ENCODE data around the gene ARL5C. TPM values are rescaled to one million over a fixed set of nuclear protein-coding genes. Genes with fewer than 3 reads are reported as not detected.

ARL5C gene
- total RNA-seq, 2 experiments from 2014 or later = 0.35 TPM; not detected in 1

GRCh38 chr17:39200070-39200879 is 34.3 kb upstream of the ARL5C start, which contains the start of gene RPL19:
Gene RPL19, plus strand, starts transcription at chr17:39200283. Its CDS starts 62 bp downstream, at chr17:39200345.
- peak within 1 kb of the TSS; percentile 89 for H3K4me3 Mint-ChIP-seq
- CTCF ChIA-PET = interaction anchor here (0.5 to 30.8 kb wide), 14 partner anchors 9 to 423 kb away, joined by 3 to 670 read pairs (median 4); partner anchors contain the start of genes ARL5C and LASP1
- peaks cover 53% of the 10 kb centered on the region for H3K4me1 Mint-ChIP-seq
- ATAC-seq = peak; percentile 72
- peak within 1 kb of the TSS; percentile 99 for H3K27ac Mint-ChIP-seq
- H3K9me3 Mint-ChIP-seq (ENCODE audit: low read depth) = no peaks in the 10 kb centered on the region
- peak; percentile 89 for DNase-seq
- H3K27me3 Mint-ChIP-seq = no peaks in the 10 kb centered on the region
- H3K36me3 Mint-ChIP-seq = peaks cover 43% of the 10 kb centered on the region

GRCh38 chr17:39199820-39200069 is 33.8 kb upstream of the ARL5C start:
- DNase-seq = peak; percentile 95
- Mint-ChIP-seq H3K27ac (peak overlapping the region; percentile 99), H3K4me3 (peak overlapping the region; percentile 89), H3K9me3 (ENCODE audit: low read depth) (no peaks in the 10 kb centered on the region), H3K27me3 (no peaks in the 10 kb centered on the region), H3K4me1 (peaks cover 57% of the 10 kb centered on the region), H3K36me3 (peaks cover 38% of the 10 kb centered on the region)
- CTCF ChIA-PET = interaction anchor here (0.5 to 30.8 kb wide), 14 partner anchors 9 to 424 kb away, joined by 3 to 670 read pairs (median 4); partner anchors contain the start of genes ARL5C and LASP1
- ATAC-seq = peak; percentile 62

- H3K27me3 Mint-ChIP-seq = no peaks in the 10 kb centered on the region
- H3K4me3 Mint-ChIP-seq = peak overlapping the region; percentile 74
- DNase-seq (no peak), ATAC-seq (no peak)
- peaks cover 61% of the 10 kb centered on the region for H3K4me1 Mint-ChIP-seq
- peak overlapping the region; percentile 57 for H3K27ac Mint-ChIP-seq
- CTCF ChIA-PET = interaction anchor here (1.3 to 30.8 kb wide), 4 partner anchors 24 to 45 kb away, joined by 5 to 670 read pairs (median 34); partner anchors contain the start of gene ARL5C
- peaks cover 27% of the 10 kb centered on the region for H3K36me3 Mint-ChIP-seq
- no peaks in the 10 kb centered on the region for H3K9me3 Mint-ChIP-seq (ENCODE audit: low read depth)
Observed at GRCh38 chr17:39198186-39198566, 32.2 kb upstream of the ARL5C start.

GRCh38 chr17:39197380-39198185 is 31.6 kb upstream of the ARL5C start, which contains the start of gene CACNB1:
Gene CACNB1, minus strand, starts transcription at chr17:39197669. Its CDS starts 174 bp downstream, at chr17:39197495.
- peaks cover 57% of the 10 kb centered on the region for H3K4me1 Mint-ChIP-seq
- no peaks in the 10 kb centered on the region for H3K27me3 Mint-ChIP-seq
- CTCF ChIA-PET = interaction anchor here (1.3 to 30.8 kb wide), 4 partner anchors 23 to 45 kb away, joined by 5 to 670 read pairs (median 34); partner anchors contain the start of gene ARL5C
- H3K36me3 Mint-ChIP-seq = peaks cover 25% of the 10 kb centered on the region
- no peaks in the 10 kb centered on the region for H3K9me3 Mint-ChIP-seq (ENCODE audit: low read depth)
- ATAC-seq = peak; percentile 72
- DNase-seq = peak; percentile 81
- H3K27ac Mint-ChIP-seq = peak within 1 kb of the TSS; percentile 69
- H3K4me3 Mint-ChIP-seq = peak within 1 kb of the TSS; percentile 74

- Mint-ChIP-seq H3K36me3 (peaks cover 21% of the 10 kb centered on the region), H3K4me3 (peak overlapping the region; percentile 74), H3K27ac (peak overlapping the region; percentile 69), H3K4me1 (peaks cover 50% of the 10 kb centered on the region), H3K9me3 (ENCODE audit: low read depth) (no peaks in the 10 kb centered on the region), H3K27me3 (no peaks in the 10 kb centered on the region)
- DNase-seq = peak; percentile 55
- CTCF ChIA-PET = interaction anchor here (4.4 to 30.8 kb wide), 3 partner anchors 22 to 42 kb away, joined by 33 to 670 read pairs (median 36); partner anchors contain the start of gene ARL5C
- ATAC-seq = no peak
Observed at GRCh38 chr17:39196808-39197291, 30.9 kb upstream of the ARL5C start.

- peaks cover 17% of the 10 kb centered on the region for H3K36me3 Mint-ChIP-seq
- H3K9me3 Mint-ChIP-seq (ENCODE audit: low read depth) = no peaks in the 10 kb centered on the region
- peak overlapping the region; percentile 52 for H3K27ac Mint-ChIP-seq
- peaks cover 46% of the 10 kb centered on the region for H3K4me1 Mint-ChIP-seq
- H3K4me3 Mint-ChIP-seq = peak overlapping the region; percentile 74
- DNase-seq (no peak), ATAC-seq (no peak)
- CTCF ChIA-PET = interaction anchor here (1.3 to 30.8 kb wide), 7 partner anchors 10 to 638 kb away, joined by 3 to 670 read pairs (median 10); partner anchors contain the start of gene ARL5C
- no peaks in the 10 kb centered on the region for H3K27me3 Mint-ChIP-seq
Observed at GRCh38 chr17:39196241-39196807, 30.4 kb upstream of the ARL5C start.

GRCh38 chr17:39195568-39196160 is 29.7 kb upstream of the ARL5C start:
- peak overlapping the region; percentile 76 for H3K27ac Mint-ChIP-seq
- CTCF ChIA-PET = interaction anchor here (1.3 to 30.8 kb wide), 7 partner anchors 11 to 638 kb away, joined by 3 to 670 read pairs (median 10); partner anchors contain the start of gene ARL5C

GRCh38 chr17:39194985-39195524 is 29.1 kb upstream of the ARL5C start:
- H3K27me3 Mint-ChIP-seq = no peaks in the 10 kb centered on the region
- DNase-seq (no peak), ATAC-seq (no peak)
- H3K27ac Mint-ChIP-seq = peak overlapping the region; percentile 76
- H3K36me3 Mint-ChIP-seq = peaks cover 9% of the 10 kb centered on the region
- H3K9me3 Mint-ChIP-seq (ENCODE audit: low read depth) = no peaks in the 10 kb centered on the region
- CTCF ChIA-PET = interaction anchor here (0.7 to 30.8 kb wide), 8 partner anchors 12 to 637 kb away, joined by 3 to 670 read pairs (median 10); partner anchors contain the start of gene ARL5C
- no peak overlapping the region for H3K4me3 Mint-ChIP-seq
- peaks cover 42% of the 10 kb centered on the region for H3K4me1 Mint-ChIP-seq

More at GRCh38 chr17:39195568-39196160, 29.7 kb upstream of the ARL5C start:
- ATAC-seq = no peak
- Mint-ChIP-seq H3K9me3 (ENCODE audit: low read depth) (no peaks in the 10 kb centered on the region), H3K36me3 (peaks cover 12% of the 10 kb centered on the region), H3K4me3 (peak overlapping the region; percentile 74), H3K4me1 (peaks cover 42% of the 10 kb centered on the region), H3K27me3 (no peaks in the 10 kb centered on the region)
- peak; percentile 55 for DNase-seq

GRCh38 chr17:39194089-39194984 is 28.4 kb upstream of the ARL5C start:
- H3K27ac Mint-ChIP-seq = peak overlapping the region; percentile 10
- H3K9me3 Mint-ChIP-seq (ENCODE audit: low read depth) = no peaks in the 10 kb centered on the region
- H3K27me3 Mint-ChIP-seq = no peaks in the 10 kb centered on the region
- CTCF ChIA-PET = interaction anchor here (0.7 to 30.8 kb wide), 5 partner anchors 20 to 426 kb away, joined by 3 to 670 read pairs (median 33); partner anchors contain the start of gene ARL5C
- DNase-seq (no peak), ATAC-seq (no peak)
- peaks cover 36% of the 10 kb centered on the region for H3K4me1 Mint-ChIP-seq
- peaks cover 9% of the 10 kb centered on the region for H3K36me3 Mint-ChIP-seq
- H3K4me3 Mint-ChIP-seq = no peak overlapping the region

GRCh38 chr17:39193346-39193745 is 27.4 kb upstream of the ARL5C start:
- Mint-ChIP-seq H3K9me3 (ENCODE audit: low read depth) (no peaks in the 10 kb centered on the region), H3K27me3 (no peaks in the 10 kb centered on the region), H3K27ac (no peak overlapping the region), H3K4me3 (no peak overlapping the region), H3K36me3 (peaks cover 12% of the 10 kb centered on the region), H3K4me1 (peaks cover 29% of the 10 kb centered on the region)
- CTCF ChIA-PET = interaction anchor here (1.8 to 6.1 kb wide), 2 partner anchors 28 to 210 kb away, joined by 4 to 36 read pairs; partner anchors contain the start of gene ARL5C
- ATAC-seq = no peak
- DNase-seq = no peak

- Mint-ChIP-seq H3K27me3 (no peaks in the 10 kb centered on the region), H3K9me3 (ENCODE audit: low read depth) (no peaks in the 10 kb centered on the region), H3K4me3 (no peak overlapping the region), H3K27ac (no peak overlapping the region), H3K36me3 (peaks cover 12% of the 10 kb centered on the region), H3K4me1 (peaks cover 25% of the 10 kb centered on the region)
- CTCF ChIA-PET = interaction anchor here (1.8 to 6.1 kb wide), 2 partner anchors 28 to 210 kb away, joined by 4 to 36 read pairs; partner anchors contain the start of gene ARL5C
- ATAC-seq (no peak), DNase-seq (no peak)
Observed at GRCh38 chr17:39192901-39193300, 26.9 kb upstream of the ARL5C start.

Data from activated CD8-positive, alpha-beta memory T cell treated with anti-CD3 and anti-CD28 coated beads, Interleukin-2, amount 10 ng/mL, durations not matched to agents 7 days and 5 days (primary cell).